H9 (cell line): ENCODE measurements around the gene ACTN1. TPM values are rescaled to one million over a fixed set of nuclear protein-coding genes. Genes with fewer than 3 reads are reported as not detected.

ENCODE experiments used
- DNase-seq: peaks from one replicate; pipeline ENCODE4 v3.0.0-alpha.2; 2017
- H2AFZ ChIP-seq: one replicate; pipeline ENCODE4 v1.6.1; 2013; ENCODE audit warnings: mild to moderate bottlenecking, low read length, control low read depth, moderate library complexity
- H2AK5ac ChIP-seq: 2 replicates; pipeline ENCODE4 v1.6.1; 2013; ENCODE audit warnings: low read length, control low read depth, mixed read lengths; ENCODE audit not compliant: insufficient read length
- H2BK120ac ChIP-seq: one replicate; pipeline ENCODE4 v1.6.1; 2013; ENCODE audit warnings: low read depth, mild to moderate bottlenecking, low read length, control low read depth, inconsistent platforms; ENCODE audit not compliant: poor library complexity, severe bottlenecking
- H2BK12ac ChIP-seq: 2 replicates; pipeline ENCODE4 v1.6.1; 2013; ENCODE audit warnings: low read length, control low read depth, mixed read lengths, low read depth; ENCODE audit not compliant: insufficient read length
- H2BK15ac ChIP-seq: 2 replicates; pipeline ENCODE4 v1.6.1; 2013; ENCODE audit warnings: low read depth, low read length, control low read depth
- H2BK20ac ChIP-seq: one replicate; pipeline ENCODE4 v1.6.1; 2013; ENCODE audit warnings: low read depth, mild to moderate bottlenecking, low read length, control low read depth, inconsistent platforms; ENCODE audit not compliant: poor library complexity, severe bottlenecking
- H2BK5ac ChIP-seq: 2 replicates; pipeline ENCODE4 v1.6.1; 2013; ENCODE audit warnings: low read length, control low read depth, mixed read lengths; ENCODE audit not compliant: insufficient read length
- H3K14ac ChIP-seq: 2 replicates; pipeline ENCODE4 v1.6.1; 2013; ENCODE audit warnings: low read length, control low read depth; ENCODE audit not compliant: insufficient read depth
- H3K18ac ChIP-seq: 2 replicates; pipeline ENCODE4 v1.6.1; 2013; ENCODE audit warnings: low read depth, mild to moderate bottlenecking, mixed read lengths, low read length, control low read depth; ENCODE audit not compliant: insufficient read length
- H3K23ac ChIP-seq: 2 replicates; pipeline ENCODE4 v1.6.1; 2013; ENCODE audit warnings: low read length, control low read depth, mixed read lengths, low read depth; ENCODE audit not compliant: insufficient read length
- H3K23me2 ChIP-seq: 2 replicates; pipeline ENCODE4 v1.6.1; 2013; ENCODE audit warnings: low read depth, mild to moderate bottlenecking, mixed read lengths, low read length, control low read depth; ENCODE audit not compliant: insufficient read length, poor library complexity, severe bottlenecking
- H3K27ac ChIP-seq: 2 replicates; pipeline ENCODE4 v1.5.1; 2013; ENCODE audit warnings: low read length, control low read depth, mixed read lengths, low read depth; ENCODE audit not compliant: insufficient read length
- H3K27me3 ChIP-seq: 2 replicates; pipeline ENCODE4 v1.6.1; 2013; ENCODE audit warnings: low read length, control low read depth, inconsistent platforms; ENCODE audit not compliant: insufficient read depth
- H3K4ac ChIP-seq: 2 replicates; pipeline ENCODE4 v1.6.1; 2013; ENCODE audit warnings: low read depth, mild to moderate bottlenecking, control low read depth, inconsistent platforms, low read length, moderate library complexity
- H3K4me1 ChIP-seq: 2 replicates; pipeline ENCODE4 v1.6.1; 2013; ENCODE audit warnings: low read length, control low read depth, inconsistent platforms; ENCODE audit not compliant: insufficient read depth
- H3K4me2 ChIP-seq: 2 replicates; pipeline ENCODE4 v1.6.1; 2013; ENCODE audit warnings: low read length, control low read depth, mixed read lengths; ENCODE audit not compliant: insufficient read length, insufficient read depth
- H3K56ac ChIP-seq: 2 replicates; pipeline ENCODE4 v1.6.1; 2013; ENCODE audit warnings: low read depth, mild to moderate bottlenecking, mixed read lengths, low read length, control low read depth; ENCODE audit not compliant: insufficient read length
- H3K79me1 ChIP-seq: 2 replicates; pipeline ENCODE4 v1.6.1; 2013; ENCODE audit warnings: low read depth, mild to moderate bottlenecking, moderate library complexity, low read length, control low read depth, inconsistent platforms; ENCODE audit not compliant: insufficient read depth, poor library complexity, severe bottlenecking
- H3K79me2 ChIP-seq: 2 replicates; pipeline ENCODE4 v1.6.1; 2013; ENCODE audit warnings: low read length, control low read depth, inconsistent platforms; ENCODE audit not compliant: insufficient read depth
- H3K9ac ChIP-seq: 2 replicates; pipeline ENCODE4 v1.6.1; 2013; ENCODE audit warnings: low read length, control low read depth, mixed read lengths; ENCODE audit not compliant: insufficient read length; ENCODE audit errors: extremely low read depth
- H3K9me3 ChIP-seq: one replicate; pipeline ENCODE4 v1.6.1; 2013; ENCODE audit warnings: low read depth, low read length, inconsistent platforms; ENCODE audit not compliant: control insufficient read depth
- H3T11ph ChIP-seq: one replicate; pipeline ENCODE4 v1.6.1; 2013; ENCODE audit warnings: mild to moderate bottlenecking, low read length, control low read depth, inconsistent platforms
- H4K20me1 ChIP-seq: one replicate; pipeline ENCODE4 v1.6.1; 2013; ENCODE audit not compliant: control insufficient read depth, insufficient read length, insufficient read depth
- H4K5ac ChIP-seq: 2 replicates; pipeline ENCODE4 v1.6.1; 2013; ENCODE audit warnings: low read depth, mild to moderate bottlenecking, mixed read lengths, low read length, control low read depth; ENCODE audit not compliant: insufficient read length
- H4K8ac ChIP-seq: replicated peaks from 2 replicates; pipeline ENCODE4 v1.6.1; 2013; ENCODE audit warnings: low read length, control low read depth, mixed read lengths, low read depth; ENCODE audit not compliant: insufficient read length
- H4K91ac ChIP-seq: 2 replicates; pipeline ENCODE4 v1.6.1; 2013; ENCODE audit warnings: low read depth, mild to moderate bottlenecking, moderate library complexity, mixed read lengths, low read length, control low read depth; ENCODE audit not compliant: insufficient read length
- H3K27ac Mint-ChIP-seq, 3 experiments: 2 replicates in 2 of 3; 3 replicates in 1 of 3; pipeline ENCODE4 v1.8.0; 2020 to 2021; ENCODE audit warnings: mixed read lengths in 3 of 3, mild to moderate bottlenecking in 1 of 3, moderate library complexity in 1 of 3
- H3K27me3 Mint-ChIP-seq: 2 replicates; pipeline ENCODE4 v1.8.0; 2021; ENCODE audit warnings: low read depth, mild to moderate bottlenecking, moderate library complexity, mixed read lengths
- H3K36me3 Mint-ChIP-seq, 3 experiments: 2 replicates in 2 of 3; 3 replicates in 1 of 3; pipeline ENCODE4 v1.8.0; 2020 to 2021; ENCODE audit warnings: low read depth in 3 of 3, mixed read lengths in 3 of 3; ENCODE audit not compliant: insufficient read depth in 1 of 3
- H3K4me1 Mint-ChIP-seq, 2 experiments: 2 replicates each; pipeline ENCODE4 v1.8.0; 2020; ENCODE audit warnings: mixed read lengths in 2 of 2
- H3K4me3 Mint-ChIP-seq, 2 experiments: 2 replicates in 1 of 2; 3 replicates in 1 of 2; pipeline ENCODE4 v1.8.0; 2020 to 2021; ENCODE audit warnings: mild to moderate bottlenecking in 2 of 2, mixed read lengths in 2 of 2, moderate library complexity in 1 of 2
- H3K9me3 Mint-ChIP-seq, 2 experiments: 2 replicates in 1 of 2; 3 replicates in 1 of 2; pipeline ENCODE4 v1.8.0; 2020; ENCODE audit warnings: mild to moderate bottlenecking in 2 of 2, mixed read lengths in 2 of 2, moderate library complexity in 1 of 2
- WGBS: extraction: QIAGEN DNeasy Blood & Tissue Kit; methylation state at CpG from one replicate; pipeline ENCODE4 v1.1.7; 2013; ENCODE audit warnings: missing lambda C conversion rate, low lambda C conversion rate, mixed read lengths; ENCODE audit not compliant: insufficient read length; ENCODE audit errors: extremely low coverage; 5-methylcytosine and 5-hydroxymethylcytosine counted together
- total RNA-seq: library from RNA; stranded (reverse); gene quantifications from 2 replicates; pipeline ENCODE4 v1.2.1, GENCODE V29; 2021
- TF ChIP-seq, protein P1 (sequence below): fragments of 200-600 bp; sonication (generic); conservative IDR thresholded peaks from 3 replicates; pipeline ENCODE4 v1.8.0; 2021; ENCODE audit warnings: antibody characterized with exemption, mild to moderate bottlenecking

ACTN1 gene
- total RNA-seq, 1 experiment from 2014 or later: 219 TPM

DNA sequence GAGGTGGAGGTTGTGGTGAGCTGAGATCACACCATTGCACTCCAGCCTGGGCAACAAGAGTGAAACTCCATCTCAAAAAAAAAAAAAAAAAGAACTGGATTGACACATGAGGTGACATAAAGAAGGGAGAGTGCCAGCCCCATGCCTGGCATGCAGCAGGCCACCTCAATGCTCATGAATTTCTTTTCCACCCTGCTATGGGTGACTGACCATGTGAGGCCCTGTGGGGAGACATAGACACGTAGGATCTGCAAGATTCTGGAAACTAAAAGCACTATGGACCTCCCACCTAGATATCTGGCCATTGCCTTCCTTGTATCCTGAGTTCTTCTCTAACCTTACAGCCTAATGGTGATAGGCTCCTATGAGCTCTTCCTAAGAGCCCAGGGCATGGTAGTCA is 5.6 kb upstream of the ACTN1 start:
- no peak overlapping the region for H2AFZ ChIP-seq
- no peak overlapping the region for H3K4ac ChIP-seq
- Mint-ChIP-seq H3K36me3 (no peaks in the 10 kb centered on the region), H3K27ac (no peak overlapping the region), H3K4me1 (peaks cover 22 to 36% of the 10 kb centered on the region in 2 experiments), H3K9me3 (no peaks in the 10 kb centered on the region), H3K27me3 (peaks cover 11% of the 10 kb centered on the region), H3K4me3 (no peak overlapping the region)
- no peak overlapping the region for H3K4me2 ChIP-seq
- H4K8ac ChIP-seq: no peak overlapping the region
- H4K91ac ChIP-seq: no peak overlapping the region
- no peak overlapping the region for H3T11ph ChIP-seq
- H3K9me3 ChIP-seq: no peaks in the 10 kb centered on the region
- no peak overlapping the region for H3K18ac ChIP-seq
- H2BK120ac ChIP-seq: no peak overlapping the region
- H3K27ac ChIP-seq: no peak overlapping the region
- TF ChIP-seq, protein P1, sequence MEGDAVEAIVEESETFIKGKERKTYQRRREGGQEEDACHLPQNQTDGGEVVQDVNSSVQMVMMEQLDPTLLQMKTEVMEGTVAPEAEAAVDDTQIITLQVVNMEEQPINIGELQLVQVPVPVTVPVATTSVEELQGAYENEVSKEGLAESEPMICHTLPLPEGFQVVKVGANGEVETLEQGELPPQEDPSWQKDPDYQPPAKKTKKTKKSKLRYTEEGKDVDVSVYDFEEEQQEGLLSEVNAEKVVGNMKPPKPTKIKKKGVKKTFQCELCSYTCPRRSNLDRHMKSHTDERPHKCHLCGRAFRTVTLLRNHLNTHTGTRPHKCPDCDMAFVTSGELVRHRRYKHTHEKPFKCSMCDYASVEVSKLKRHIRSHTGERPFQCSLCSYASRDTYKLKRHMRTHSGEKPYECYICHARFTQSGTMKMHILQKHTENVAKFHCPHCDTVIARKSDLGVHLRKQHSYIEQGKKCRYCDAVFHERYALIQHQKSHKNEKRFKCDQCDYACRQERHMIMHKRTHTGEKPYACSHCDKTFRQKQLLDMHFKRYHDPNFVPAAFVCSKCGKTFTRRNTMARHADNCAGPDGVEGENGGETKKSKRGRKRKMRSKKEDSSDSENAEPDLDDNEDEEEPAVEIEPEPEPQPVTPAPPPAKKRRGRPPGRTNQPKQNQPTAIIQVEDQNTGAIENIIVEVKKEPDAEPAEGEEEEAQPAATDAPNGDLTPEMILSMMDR: no peak
- no peaks in the 10 kb centered on the region for H4K20me1 ChIP-seq
- no peaks in the 10 kb centered on the region for H3K79me2 ChIP-seq
- no peak overlapping the region for H3K14ac ChIP-seq
- WGBS: no CpG with 5 or more reads among the region's 1 CpG
- H3K56ac ChIP-seq: no peak overlapping the region
- H3K23me2 ChIP-seq: peaks cover 7% of the 10 kb centered on the region
- no peak overlapping the region for H2BK15ac ChIP-seq
- no peak overlapping the region for H2BK20ac ChIP-seq
- no peak for DNase-seq
- no peak overlapping the region for H3K23ac ChIP-seq
- H3K79me1 ChIP-seq: no peaks in the 10 kb centered on the region
- no peaks in the 10 kb centered on the region for H3K27me3 ChIP-seq
- no peak overlapping the region for H2AK5ac ChIP-seq
- H3K9ac ChIP-seq: no peak overlapping the region
- H2BK5ac ChIP-seq: no peak overlapping the region
- H3K4me1 ChIP-seq: peaks cover 3% of the 10 kb centered on the region; the same call in 1 of the 2 replicates
- H4K5ac ChIP-seq: no peak overlapping the region
- no peak overlapping the region for H2BK12ac ChIP-seq
